Sigmoid colon (tissue), 7 donors: ENCODE results near the gene PTK7. TPM values are rescaled to one million over a fixed set of nuclear protein-coding genes. Genes with fewer than 3 reads are reported as not detected.

Experiments
- DNase-seq: peaks from one replicate; pipeline ENCODE4 v3.0.0-alpha.2; 2019
- H3K27ac ChIP-seq, 4 donors: fragments of 200-600 bp; sonication (generic); one replicate each; pipeline ENCODE4 v1.5.1; 2016 to 2019; ENCODE audit warnings: mild to moderate bottlenecking in 1 of 4
- H3K27me3 ChIP-seq, 3 donors: fragments of 200-600 bp; sonication (generic); one replicate each; pipeline ENCODE4 v1.5.1; 2019; ENCODE audit warnings: mild to moderate bottlenecking in 1 of 3
- H3K36me3 ChIP-seq, 4 donors: fragments of 200-600 bp; sonication (generic); one replicate each; pipeline ENCODE4 v1.5.1; 2016 to 2019
- H3K4me1 ChIP-seq, 4 donors: fragments of 200-600 bp; sonication (generic); one replicate each; pipeline ENCODE4 v1.5.1; 2017 to 2019
- H3K4me3 ChIP-seq, 4 donors: fragments of 200-600 bp; sonication (generic); one replicate each; pipeline ENCODE4 v1.5.1; 2017 to 2019; ENCODE audit warnings: mild to moderate bottlenecking in 2 of 4, moderate library complexity in 1 of 4
- H3K9me3 ChIP-seq, 4 donors: fragments of 200-600 bp in 3 of 4; sonication (generic) in 3 of 4; one replicate each; pipeline versions ENCODE4 v1.5.1 to v1.6.1; 2013 to 2019
- CTCF ChIP-seq, 4 experiments: fragments of 450-650 bp in 3 of 4; fragments of 200-600 bp in 1 of 4; IDR thresholded peaks; one replicate each; pipeline ENCODE4 v1.5.1; 2016 to 2019; ENCODE audit warnings: antibody characterized with exemption in 4 of 4, mild to moderate bottlenecking in 3 of 4, moderate library complexity in 2 of 4
- EP300 ChIP-seq, 4 donors: sonication (generic); formaldehyde crosslinking; IDR thresholded peaks; one replicate each; pipeline ENCODE4 v1.6.1; 2017; ENCODE audit warnings: antibody characterized with exemption in 4 of 4
- POLR2A ChIP-seq, 2 donors: fragments of 450-650 bp; IDR thresholded peaks; one replicate each; pipeline ENCODE4 v1.6.1; 2016; ENCODE audit warnings: antibody characterized with exemption in 2 of 2, mild to moderate bottlenecking in 2 of 2, moderate library complexity in 2 of 2
- POLR2AphosphoS5 ChIP-seq, 4 donors: sonication (generic); formaldehyde crosslinking; IDR thresholded peaks; one replicate each; pipeline ENCODE4 v1.6.1; 2017; ENCODE audit warnings: antibody characterized with exemption in 4 of 4
- WGBS, 2 donors: extraction: QIAGEN DNeasy Blood & Tissue Kit; methylation state at CpG; one replicate each; pipeline ENCODE4 v1.1.7; 2013; 5-methylcytosine and 5-hydroxymethylcytosine counted together
- intact Hi-C: fragments of 100-400 bp; cut with DNase I; formaldehyde crosslinking; loops from one replicate; pipeline ENCODE4 v1.15.1; 2023
- polyA plus RNA-seq, 3 donors: library from polyadenylated mRNA; stranded (reverse); fragments of 200-250 nt; gene quantifications; one replicate each; pipeline ENCODE4 v1.2.3, GENCODE V29; 2013
- total RNA-seq, 4 donors: library from RNA; depleted of rRNA; stranded (reverse); fragments of >200 nt; gene quantifications; one replicate each; pipeline ENCODE4 v1.1.0, GENCODE V29; 2016
- donor health status: healthy with polysubstance abuse.
- donor health status: Bipolar disorder and iron deficiency.
- donor health status: healthy.

PTK7 gene
- total and polyA plus RNA-seq, 7 donors, result 1.2 to 15.6 (median 6.1) TPM

GRCh38 chr6:43178951-43179830, 103.1 kb downstream of the PTK7 start:
- TF ChIP-seq CTCF (IDR thresholded peaks at IDR 0.05) (no peak), EP300 (IDR thresholded peaks at IDR 0.05) (no peak), POLR2AphosphoS5 (IDR thresholded peaks at IDR 0.05) (no peak), POLR2A (IDR thresholded peaks at IDR 0.05) (no peak)
- intact Hi-C loops, result loop anchor here (10.0 kb wide), 1 partner anchor 336 kb away; the partner anchor contains the start of genes LRRC73, POLR1C and YIPF3
- WGBS, 2 donors, result 90 to 93% methylated on average over 20 of the region's 20 CpGs
- Histone ChIP-seq H3K4me3 (no peak overlapping the region), H3K27ac (peak overlapping the region in 3 of 4 donors; percentile 1 to 86 (median 6)), H3K4me1 (peaks cover 0 to 59% (median 41%) of the 10 kb centered on the region in 4 donors), H3K27me3 (no peaks in the 10 kb centered on the region), H3K9me3 (no peaks in the 10 kb centered on the region), H3K36me3 (peaks cover 35 to 62% (median 41%) of the 10 kb centered on the region in 4 donors)
- DNase-seq, result no peak

GRCh38 chr6:43180058-43180457, 103.9 kb downstream of the PTK7 start:
- no peaks in the 10 kb centered on the region for H3K9me3 ChIP-seq
- TF ChIP-seq POLR2AphosphoS5 (IDR thresholded peaks at IDR 0.05), result no peak
- no peak for TF ChIP-seq POLR2A (IDR thresholded peaks at IDR 0.05)
- no peak for TF ChIP-seq CTCF (IDR thresholded peaks at IDR 0.05)
- TF ChIP-seq EP300 (IDR thresholded peaks at IDR 0.05), result no peak
- WGBS, 2 donors, result 82 to 87% methylated on average over 7 of the region's 7 CpGs
- no peaks in the 10 kb centered on the region for H3K27me3 ChIP-seq
- H3K36me3 ChIP-seq, result peaks cover 35 to 67% (median 41%) of the 10 kb centered on the region in 4 donors
- H3K27ac ChIP-seq, result peak overlapping the region in 2 of 4 donors; percentile 86 to 87
- no peak overlapping the region for H3K4me3 ChIP-seq
- intact Hi-C loops, result no loop called here
- peaks cover 0 to 57% (median 36%) of the 10 kb centered on the region in 4 donors for H3K4me1 ChIP-seq
- no peak for DNase-seq

DNA sequence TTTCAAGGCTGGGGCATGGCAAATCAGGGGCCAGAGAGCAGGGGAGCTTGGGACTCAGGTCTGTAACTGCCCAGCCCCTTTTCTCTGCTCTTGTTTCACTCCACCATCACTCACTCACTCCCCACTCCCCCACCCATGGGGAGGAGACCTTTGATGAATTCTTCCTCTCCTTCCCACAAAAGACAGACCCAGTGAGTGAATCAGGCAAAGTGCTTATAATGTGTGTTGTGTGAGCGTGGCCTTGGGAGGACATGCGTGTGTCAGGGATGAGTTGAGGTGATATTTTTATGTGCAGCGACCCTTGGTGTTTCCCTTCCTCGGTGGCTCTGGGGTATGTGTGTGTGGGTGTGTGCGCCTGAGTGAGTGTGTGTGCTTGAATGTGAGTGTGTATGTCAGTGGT, 104.9 kb downstream of the PTK7 start:
- H3K27ac ChIP-seq, result peak overlapping the region; percentile 81 to 87 (median 86)
- DNase-seq, result no peak
- peaks cover 28 to 65% (median 36%) of the 10 kb centered on the region in 4 donors for H3K36me3 ChIP-seq
- intact Hi-C loops, result no loop called here
- H3K27me3 ChIP-seq, result no peaks in the 10 kb centered on the region
- no peak for TF ChIP-seq POLR2AphosphoS5 (IDR thresholded peaks at IDR 0.05)
- TF ChIP-seq CTCF (IDR thresholded peaks at IDR 0.05), result no peak
- TF ChIP-seq POLR2A (IDR thresholded peaks at IDR 0.05), result no peak
- TF ChIP-seq EP300 (IDR thresholded peaks at IDR 0.05), result no peak
- no peak overlapping the region for H3K4me3 ChIP-seq
- no peaks in the 10 kb centered on the region for H3K9me3 ChIP-seq
- WGBS, 2 donors, result 69 to 82% methylated on average over 5 of the region's 5 CpGs
- H3K4me1 ChIP-seq, result peaks cover 0 to 48% (median 27%) of the 10 kb centered on the region in 4 donors

DNA sequence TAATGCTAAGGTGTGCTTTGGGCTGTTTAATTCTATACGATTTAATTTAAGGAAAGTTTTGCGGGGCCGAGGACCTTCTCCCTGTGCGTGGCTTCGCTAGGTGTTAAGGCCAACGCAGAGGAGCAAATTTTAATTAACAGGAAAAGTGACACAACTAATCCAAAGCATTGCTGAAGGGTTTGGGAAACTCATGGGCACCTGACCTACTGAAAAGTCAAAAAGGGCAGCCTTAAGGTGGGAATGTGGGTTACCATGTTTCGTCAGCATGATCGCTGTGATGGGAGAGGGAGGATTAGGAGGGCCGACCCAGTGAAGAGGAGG, 105.5 kb downstream of the PTK7 start:
- Histone ChIP-seq H3K4me3 (peak overlapping the region; percentile 68 to 85 (median 77)), H3K4me1 (peaks cover 0 to 42% (median 21%) of the 10 kb centered on the region in 4 donors), H3K36me3 (peaks cover 22 to 65% (median 34%) of the 10 kb centered on the region in 4 donors), H3K27ac (peak overlapping the region; percentile 81 to 87 (median 86)), H3K27me3 (no peaks in the 10 kb centered on the region), H3K9me3 (no peaks in the 10 kb centered on the region)
- WGBS, 2 donors, result 39 to 50% methylated on average over 9 of the region's 9 CpGs
- intact Hi-C loops, result no loop called here
- DNase-seq, result no peak
- TF ChIP-seq POLR2A (IDR thresholded peaks at IDR 0.05) (no peak), CTCF (IDR thresholded peaks at IDR 0.05) (no peak), EP300 (IDR thresholded peaks at IDR 0.05) (no peak), POLR2AphosphoS5 (IDR thresholded peaks at IDR 0.05) (no peak)
